Measurements from ENCODE around the gene CRACR2A. TPM values are rescaled to one million over a fixed set of nuclear protein-coding genes. Genes with fewer than 3 reads are reported as not detected.
A peak's percentile ranks its signal among the peaks of the same experiment; 100 is the strongest.

CRACR2A gene
- total RNA-seq, 1 donor from 2014 or later: 6.5 TPM

- no peak for DNase-seq (ENCODE audit: low spot score)
- peaks cover 1% of the 10 kb centered on the region for H3K27me3 Mint-ChIP-seq (ENCODE audit: unreplicated experiment)
- no peak overlapping the region for H3K27ac Mint-ChIP-seq (ENCODE audit: unreplicated experiment)
- H3K9me3 Mint-ChIP-seq (ENCODE audit: unreplicated experiment): no peaks in the 10 kb centered on the region
- no peak overlapping the region for H3K4me3 Mint-ChIP-seq (ENCODE audit: unreplicated experiment)
- H3K4me1 Mint-ChIP-seq (ENCODE audit: unreplicated experiment): no peaks in the 10 kb centered on the region
- H3K36me3 Mint-ChIP-seq (ENCODE audit: low read depth, unreplicated experiment): no peaks in the 10 kb centered on the region
- TF ChIP-seq CTCF (IDR thresholded peaks at IDR 0.05; ENCODE audit: unreplicated experiment): no peak
Observed at GRCh38 chr12:3792623-3793288, 39.8 kb upstream of the CRACR2A start.

GRCh38 chr12:3791256-3791874 is 38.5 kb upstream of the CRACR2A start:
- Mint-ChIP-seq H3K9me3 (ENCODE audit: unreplicated experiment) (no peaks in the 10 kb centered on the region), H3K27me3 (ENCODE audit: unreplicated experiment) (peaks cover 1% of the 10 kb centered on the region)

GRCh38 chr12:3790642-3791041 is 37.7 kb upstream of the CRACR2A start:
- Mint-ChIP-seq H3K9me3 (ENCODE audit: unreplicated experiment) (no peaks in the 10 kb centered on the region), H3K36me3 (ENCODE audit: low read depth, unreplicated experiment) (no peaks in the 10 kb centered on the region), H3K27ac (ENCODE audit: unreplicated experiment) (no peak overlapping the region), H3K27me3 (ENCODE audit: unreplicated experiment) (no peaks in the 10 kb centered on the region), H3K4me3 (ENCODE audit: unreplicated experiment) (no peak overlapping the region), H3K4me1 (ENCODE audit: unreplicated experiment) (no peaks in the 10 kb centered on the region)
- no peak for DNase-seq (ENCODE audit: low spot score)
- TF ChIP-seq CTCF (IDR thresholded peaks at IDR 0.05; ENCODE audit: unreplicated experiment): no peak

More at GRCh38 chr12:3791256-3791874, 38.5 kb upstream of the CRACR2A start:
- H3K27ac Mint-ChIP-seq (ENCODE audit: unreplicated experiment): no peak overlapping the region
- H3K4me3 Mint-ChIP-seq (ENCODE audit: unreplicated experiment): no peak overlapping the region
- no peaks in the 10 kb centered on the region for H3K4me1 Mint-ChIP-seq (ENCODE audit: unreplicated experiment)
- TF ChIP-seq CTCF (IDR thresholded peaks at IDR 0.05; ENCODE audit: unreplicated experiment): no peak
- H3K36me3 Mint-ChIP-seq (ENCODE audit: low read depth, unreplicated experiment): no peaks in the 10 kb centered on the region
- no peak for DNase-seq (ENCODE audit: low spot score)

- no peak overlapping the region for H3K4me3 Mint-ChIP-seq (ENCODE audit: unreplicated experiment)
- no peak for TF ChIP-seq CTCF (IDR thresholded peaks at IDR 0.05; ENCODE audit: unreplicated experiment)
- no peak overlapping the region for H3K27ac Mint-ChIP-seq (ENCODE audit: unreplicated experiment)
- no peaks in the 10 kb centered on the region for H3K9me3 Mint-ChIP-seq (ENCODE audit: unreplicated experiment)
- H3K36me3 Mint-ChIP-seq (ENCODE audit: low read depth, unreplicated experiment): no peaks in the 10 kb centered on the region
- H3K27me3 Mint-ChIP-seq (ENCODE audit: unreplicated experiment): no peaks in the 10 kb centered on the region
- no peaks in the 10 kb centered on the region for H3K4me1 Mint-ChIP-seq (ENCODE audit: unreplicated experiment)
- no peak for DNase-seq (ENCODE audit: low spot score)
Observed at GRCh38 chr12:3789838-3790237, 36.9 kb upstream of the CRACR2A start.

GRCh38 chr12:3777206-3777809 is 24.4 kb upstream of the CRACR2A start:
- H3K36me3 Mint-ChIP-seq (ENCODE audit: low read depth, unreplicated experiment): no peaks in the 10 kb centered on the region
- H3K9me3 Mint-ChIP-seq (ENCODE audit: unreplicated experiment): no peaks in the 10 kb centered on the region
- TF ChIP-seq CTCF (IDR thresholded peaks at IDR 0.05; ENCODE audit: unreplicated experiment): peak; percentile 60
- DNase-seq (ENCODE audit: low spot score): peak; percentile 34
- H3K4me3 Mint-ChIP-seq (ENCODE audit: unreplicated experiment): no peak overlapping the region
- H3K27ac Mint-ChIP-seq (ENCODE audit: unreplicated experiment): no peak overlapping the region
- H3K27me3 Mint-ChIP-seq (ENCODE audit: unreplicated experiment): no peaks in the 10 kb centered on the region
- H3K4me1 Mint-ChIP-seq (ENCODE audit: unreplicated experiment): no peaks in the 10 kb centered on the region

Data from endothelial cell (in vitro differentiated cells).